SW480 (cell line): ENCODE measurements around the gene POU5F1.
A peak's percentile ranks its signal among the peaks of the same experiment; 100 is the strongest.

Experiments
- DNase-seq: peaks from one replicate; pipeline ENCODE4 v3.0.0-alpha.2; 2016; ENCODE audit warnings: low spot score

POU5F1 gene

GRCh38 chr6:31139599-31139998, 30.9 kb downstream of the POU5F1 start:
- DNase-seq: no peak

- DNase-seq: no peak
These were observed 31.5 kb downstream of the POU5F1 start, which contains the start of gene PSORS1C2 for GRCh38 chr6:31138982-31139381. Gene PSORS1C2, minus strand, starts transcription at chr6:31139066. Its CDS starts 40 bp downstream, at chr6:31139026.

GRCh38 chr6:31135710-31136109, 34.8 kb downstream of the POU5F1 start:
- no peak for DNase-seq

DNA sequence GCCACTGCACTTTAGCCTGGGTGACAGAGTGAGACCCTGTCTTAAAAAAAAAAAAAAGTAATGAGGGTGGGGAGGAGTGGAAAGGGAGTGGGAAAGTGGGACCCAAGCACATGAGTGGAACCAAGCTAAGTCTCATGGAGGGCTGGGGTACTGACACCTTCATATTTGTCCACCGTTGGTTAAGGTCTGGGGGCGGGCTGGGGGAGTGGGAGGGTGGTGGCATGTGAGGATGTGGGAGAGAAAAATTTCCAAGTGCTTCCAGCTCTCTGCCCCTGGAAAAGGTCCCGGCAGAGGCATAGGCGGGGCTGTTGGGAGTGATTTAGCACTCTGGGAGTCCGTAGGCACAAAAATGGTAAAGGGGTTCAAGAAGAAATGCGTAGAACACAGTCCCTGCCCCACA, 37.7 kb downstream of the POU5F1 start:
- no peak for DNase-seq

DNA sequence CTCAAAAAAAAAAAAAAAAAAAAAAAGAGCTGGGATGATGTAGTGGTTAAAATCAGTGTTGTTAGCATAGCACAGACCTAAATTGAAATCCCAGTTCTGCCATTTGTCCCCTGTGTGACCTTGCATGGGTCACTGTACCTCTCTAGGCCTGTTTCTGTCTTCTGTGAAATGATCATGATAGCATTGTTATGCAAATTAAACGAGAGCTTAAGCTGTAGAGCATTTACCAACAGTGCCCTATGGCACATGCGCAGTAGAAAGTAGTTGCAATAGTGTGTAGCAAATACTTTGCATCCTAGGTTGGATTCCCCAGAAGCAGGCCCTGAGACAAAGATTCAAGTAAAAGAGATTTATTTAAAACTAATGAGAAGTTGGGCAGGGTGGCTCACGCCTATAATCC, 38.9 kb downstream of the POU5F1 start:
- DNase-seq: no peak

DNA sequence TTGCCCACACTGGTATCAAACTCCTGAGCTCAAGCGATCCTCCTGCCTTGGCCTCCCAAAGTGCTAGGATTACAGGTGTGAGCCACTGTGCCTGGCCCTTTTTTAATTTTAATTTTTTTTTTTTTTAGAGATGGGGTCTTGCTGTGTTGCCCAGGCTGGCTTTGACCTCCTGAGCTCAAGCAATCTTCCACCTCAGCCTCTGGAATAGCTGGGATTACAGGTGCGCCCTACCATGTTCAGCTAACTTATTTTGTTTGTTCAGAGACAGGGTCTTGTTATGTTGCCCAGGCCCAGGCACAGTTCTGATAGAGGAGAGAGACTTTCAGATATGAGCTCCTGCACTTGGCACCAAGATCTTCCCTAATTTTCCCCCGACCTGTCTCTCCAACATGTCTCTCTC, 39.7 kb downstream of the POU5F1 start:
- DNase-seq: no peak

- no peak for DNase-seq
These were observed 41.4 kb downstream of the POU5F1 start for GRCh38 chr6:31129130-31129529.

DNA sequence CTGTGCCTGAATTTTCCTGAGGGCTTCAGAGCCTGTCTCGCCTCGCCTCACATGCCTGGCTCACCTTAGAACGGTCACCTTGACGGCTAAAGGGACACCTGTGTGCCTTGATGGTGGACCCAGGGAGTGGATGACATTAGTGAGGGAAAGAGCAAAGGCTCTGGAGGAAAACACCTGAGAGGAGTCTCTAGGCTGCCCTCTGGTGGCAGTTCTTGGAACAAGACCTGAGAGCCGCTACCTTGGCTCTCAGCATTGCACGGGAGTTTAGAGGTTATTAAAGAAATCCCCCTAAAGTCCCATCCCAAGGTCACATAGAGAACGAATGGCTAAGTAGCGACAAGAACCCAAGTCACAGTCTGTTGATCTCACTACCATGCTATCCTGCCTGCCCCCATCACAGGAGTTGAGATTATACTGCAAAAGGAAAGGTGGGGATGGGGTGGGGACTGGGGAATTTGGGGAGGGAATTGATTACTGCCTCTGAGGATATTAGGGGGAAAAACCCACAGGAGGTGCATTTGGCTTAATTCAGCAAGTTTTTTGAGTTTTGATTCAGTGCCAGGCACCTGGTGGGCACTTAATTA, 42.3 kb downstream of the POU5F1 start:
- peak; percentile 48 for DNase-seq

DNA sequence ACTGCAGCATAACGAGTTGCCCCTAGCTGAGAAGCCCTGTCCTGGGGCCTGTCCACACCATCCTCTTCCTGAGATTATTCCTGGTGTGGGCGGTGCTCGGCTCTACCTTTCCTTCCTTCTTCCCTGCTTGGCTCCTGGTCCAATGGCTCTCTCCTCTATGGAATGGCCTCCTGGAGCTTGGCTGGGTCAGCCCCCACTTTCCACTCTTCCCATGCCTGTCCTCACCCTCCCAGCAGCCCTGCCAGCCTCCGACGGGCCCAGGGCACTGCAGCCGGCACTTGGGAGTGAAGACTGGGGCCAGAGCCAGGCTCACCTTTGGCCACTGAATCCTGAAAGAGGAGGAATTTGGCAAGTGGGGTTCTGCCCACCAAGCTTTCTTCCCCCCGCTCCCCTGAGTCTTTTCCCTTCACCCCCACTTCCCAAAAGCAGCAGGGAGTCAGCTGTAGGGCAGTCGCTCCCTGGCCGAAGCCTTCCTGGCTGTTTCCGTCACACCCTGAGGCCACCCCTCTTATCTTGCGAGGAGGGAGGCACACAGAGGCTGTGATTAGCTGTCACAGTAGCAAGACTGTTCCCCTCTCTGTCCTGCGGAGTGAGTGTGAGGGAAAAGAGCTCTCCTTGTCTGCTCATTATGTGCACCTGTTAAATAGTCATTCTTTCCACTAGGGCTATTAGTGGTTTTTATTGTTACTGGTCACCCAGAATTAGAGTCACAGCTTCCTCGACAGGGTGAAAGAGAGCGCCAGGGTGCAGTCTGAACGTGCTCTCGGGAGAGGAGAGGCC, 43.9 kb downstream of the POU5F1 start:
- DNase-seq: peak; percentile 43

- DNase-seq: peak; percentile 35
These were observed 44.7 kb downstream of the POU5F1 start for GRCh38 chr6:31125586-31126363.

- peak; percentile 58 for DNase-seq
These were observed 45.3 kb downstream of the POU5F1 start for GRCh38 chr6:31125162-31125561.

- DNase-seq: peak; percentile 29
These were observed 47.4 kb downstream of the POU5F1 start for GRCh38 chr6:31122791-31123706.

GRCh38 chr6:31121131-31121790, 49.2 kb downstream of the POU5F1 start:
- no peak for DNase-seq

GRCh38 chr6:31120151-31120915, 50.1 kb downstream of the POU5F1 start, which contains the start of gene CDSN:
Gene CDSN, minus strand, starts transcription at chr6:31120446. Its CDS starts 27 bp downstream, at chr6:31120419.
- no peak for DNase-seq

- no peak for DNase-seq
These were observed 52.3 kb downstream of the POU5F1 start for GRCh38 chr6:31118178-31118577.

GRCh38 chr6:31116661-31117385, 53.7 kb downstream of the POU5F1 start:
- no peak for DNase-seq

- DNase-seq: no peak
These were observed 54.4 kb downstream of the POU5F1 start for GRCh38 chr6:31115941-31116560.

DNA sequence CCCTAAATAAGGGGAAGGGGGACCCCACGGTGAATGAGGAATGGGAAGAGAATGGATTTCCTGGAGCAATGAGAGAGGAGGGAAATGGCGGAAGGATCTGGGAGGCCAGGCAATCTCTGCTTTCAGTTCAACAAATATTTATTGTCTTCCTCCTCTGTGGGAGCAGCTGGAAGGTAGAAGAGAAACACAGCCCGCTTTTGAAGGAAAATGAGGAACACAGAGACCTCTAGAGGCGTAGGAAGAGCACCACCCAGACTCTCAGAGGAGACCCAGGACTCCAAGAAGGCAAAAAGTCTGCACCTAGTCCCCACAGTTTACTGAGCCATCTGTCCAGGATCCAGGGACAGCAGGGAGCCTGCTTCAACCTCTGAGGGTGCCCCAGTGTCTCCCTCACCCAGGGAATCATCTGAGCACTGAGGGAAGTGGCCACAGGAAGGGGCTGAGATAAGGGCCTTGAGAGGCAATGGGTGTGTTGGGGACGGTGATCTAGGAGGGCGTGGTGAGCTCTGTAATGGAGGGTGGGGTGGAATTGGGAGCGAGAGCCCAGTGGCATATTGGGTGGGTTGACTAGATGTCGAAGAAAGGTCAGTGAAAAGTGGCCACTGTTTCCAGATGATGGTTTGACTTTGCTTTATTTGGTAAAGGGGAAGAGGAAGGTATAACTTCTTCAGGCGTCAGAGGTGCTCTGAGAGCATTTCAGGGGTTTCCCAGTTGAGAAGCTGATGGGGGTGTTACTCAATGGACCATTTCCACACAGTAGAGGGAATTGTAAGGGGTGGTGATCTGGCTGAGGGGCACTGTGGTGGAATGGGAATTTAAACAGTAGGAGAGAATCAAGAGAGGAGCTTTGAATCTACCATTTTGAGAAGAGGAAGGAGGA, 55.3 kb downstream of the POU5F1 start:
- DNase-seq: peak; percentile 65
